ENCODE data around the gene ATP2C1.

- TF ChIP-seq, protein P1, sequence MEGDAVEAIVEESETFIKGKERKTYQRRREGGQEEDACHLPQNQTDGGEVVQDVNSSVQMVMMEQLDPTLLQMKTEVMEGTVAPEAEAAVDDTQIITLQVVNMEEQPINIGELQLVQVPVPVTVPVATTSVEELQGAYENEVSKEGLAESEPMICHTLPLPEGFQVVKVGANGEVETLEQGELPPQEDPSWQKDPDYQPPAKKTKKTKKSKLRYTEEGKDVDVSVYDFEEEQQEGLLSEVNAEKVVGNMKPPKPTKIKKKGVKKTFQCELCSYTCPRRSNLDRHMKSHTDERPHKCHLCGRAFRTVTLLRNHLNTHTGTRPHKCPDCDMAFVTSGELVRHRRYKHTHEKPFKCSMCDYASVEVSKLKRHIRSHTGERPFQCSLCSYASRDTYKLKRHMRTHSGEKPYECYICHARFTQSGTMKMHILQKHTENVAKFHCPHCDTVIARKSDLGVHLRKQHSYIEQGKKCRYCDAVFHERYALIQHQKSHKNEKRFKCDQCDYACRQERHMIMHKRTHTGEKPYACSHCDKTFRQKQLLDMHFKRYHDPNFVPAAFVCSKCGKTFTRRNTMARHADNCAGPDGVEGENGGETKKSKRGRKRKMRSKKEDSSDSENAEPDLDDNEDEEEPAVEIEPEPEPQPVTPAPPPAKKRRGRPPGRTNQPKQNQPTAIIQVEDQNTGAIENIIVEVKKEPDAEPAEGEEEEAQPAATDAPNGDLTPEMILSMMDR (IDR thresholded peaks at IDR 0.05; ENCODE audit: insufficient read depth, low read length, poor library complexity, severe bottlenecking): no peak
- no peak for TF ChIP-seq EZH2phosphoT487 (conservative IDR thresholded peaks at IDR 0.05; ENCODE audit: low read length)
Observed at GRCh38 chr3:130894986-130895280, 1.0 kb downstream of the ATP2C1 start.

Measured in SU-DHL-6 (cell line).